Parathyroid adenoma (tissue), 2 donors: ENCODE data around the gene ISY1.

ENCODE experiments used
- H2AFZ ChIP-seq: fragments of 300-600 bp; sonication (generic); one replicate; pipeline ENCODE4 v1.7.0; 2017; ENCODE audit warnings: antibody characterized with exemption, mild to moderate bottlenecking
- H3K27ac ChIP-seq: fragments of 300-600 bp; sonication (generic); one replicate; pipeline ENCODE4 v1.7.0; 2017
- H3K27me3 ChIP-seq: fragments of 300-600 bp; sonication (generic); one replicate; pipeline ENCODE4 v1.7.0; 2017; ENCODE audit warnings: low read length; ENCODE audit not compliant: control insufficient read depth, insufficient read depth
- H3K36me3 ChIP-seq: fragments of 300-600 bp; sonication (generic); one replicate; pipeline ENCODE4 v1.7.0; 2017; ENCODE audit warnings: low read length; ENCODE audit not compliant: control insufficient read depth, insufficient read depth
- H3K4me1 ChIP-seq: fragments of 300-600 bp; sonication (generic); one replicate; pipeline ENCODE4 v1.7.0; 2017; ENCODE audit warnings: control low read depth
- H3K4me2 ChIP-seq: fragments of 300-600 bp; sonication (generic); one replicate; pipeline ENCODE4 v1.7.0; 2017; ENCODE audit warnings: low read length
- H3K4me3 ChIP-seq: fragments of 300-600 bp; sonication (generic); one replicate; pipeline ENCODE4 v1.7.0; 2017; ENCODE audit warnings: low read depth, low read length
- H3K79me2 ChIP-seq: fragments of 300-600 bp; sonication (generic); one replicate; pipeline ENCODE4 v1.7.0; 2017; ENCODE audit warnings: control low read depth
- H3K9ac ChIP-seq: fragments of 300-600 bp; sonication (generic); one replicate; pipeline ENCODE4 v1.7.0; 2017; ENCODE audit warnings: mild to moderate bottlenecking
- H3K9me3 ChIP-seq: fragments of 300-600 bp; sonication (generic); one replicate; pipeline ENCODE4 v1.7.0; 2017; ENCODE audit warnings: low read length; ENCODE audit not compliant: control insufficient read depth
- CTCF ChIP-seq: fragments of 300-600 bp; sonication (generic); IDR thresholded peaks from one replicate; pipeline ENCODE4 v1.7.0; 2017; ENCODE audit warnings: antibody characterized with exemption, mild to moderate bottlenecking
- donor health status: primary hyperparathyroidism.

Gene ISY1

DNA sequence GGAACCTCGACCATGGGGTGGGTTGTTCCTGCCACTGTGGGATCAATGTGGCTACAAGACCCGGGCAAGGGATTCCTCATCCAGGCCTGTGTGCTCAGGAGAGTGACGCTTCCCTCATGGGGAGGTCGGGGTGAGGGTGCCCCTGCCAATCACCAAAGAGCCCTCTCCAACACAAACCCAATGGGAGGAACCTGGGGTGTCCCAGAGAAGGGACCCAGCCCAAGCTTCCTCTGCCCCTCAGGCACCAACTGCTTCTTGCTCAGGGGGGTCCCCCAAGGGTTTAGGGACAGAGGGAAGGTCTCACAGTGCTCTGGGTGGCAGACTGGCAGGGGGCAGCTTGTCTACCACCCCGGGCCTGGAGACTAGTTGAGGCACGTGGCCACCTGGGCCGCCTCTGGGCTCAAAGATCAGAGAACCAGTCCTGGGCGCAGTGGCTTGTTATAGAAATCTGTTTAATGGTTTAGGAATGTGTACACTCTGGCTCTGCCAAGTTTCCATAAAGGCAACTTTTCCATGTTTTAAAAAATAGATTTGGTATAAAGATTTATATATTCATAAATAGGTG lies 73.6 kb downstream of the ISY1 start:
- no peak for TF ChIP-seq CTCF
- H3K9ac ChIP-seq = no peak overlapping the region
- H3K4me1 ChIP-seq = no peaks in the 10 kb centered on the region
- no peak overlapping the region for H2AFZ ChIP-seq
- no peak overlapping the region for H3K4me3 ChIP-seq
- H3K79me2 ChIP-seq = no peaks in the 10 kb centered on the region
- H3K9me3 ChIP-seq = no peaks in the 10 kb centered on the region
- no peaks in the 10 kb centered on the region for H3K27me3 ChIP-seq
- no peak overlapping the region for H3K4me2 ChIP-seq
- peak overlapping the region; percentile 54 for H3K27ac ChIP-seq
- no peaks in the 10 kb centered on the region for H3K36me3 ChIP-seq

DNA sequence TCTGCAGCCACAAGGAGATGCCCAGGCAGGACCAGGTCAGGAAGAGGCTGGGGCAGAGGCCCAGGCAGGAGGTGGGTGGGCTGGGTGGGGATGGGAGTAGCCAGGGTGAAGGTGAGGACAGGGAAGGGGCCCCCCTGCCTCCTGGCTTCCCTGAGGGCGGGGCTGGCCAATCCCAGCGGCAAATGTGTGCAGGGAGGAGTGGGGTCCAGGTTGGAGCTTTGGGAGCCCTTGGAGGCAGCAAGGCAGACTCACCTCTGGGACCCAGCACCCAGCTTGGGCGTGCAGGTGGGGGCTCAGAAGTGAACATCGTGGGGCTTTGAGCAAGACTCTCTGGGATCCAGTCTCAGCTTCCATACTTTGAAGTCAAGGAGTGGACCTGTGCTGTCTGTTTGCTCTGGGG lies 75.0 kb downstream of the ISY1 start:
- Histone ChIP-seq H3K9ac (no peak overlapping the region), H3K4me3 (no peak overlapping the region), H2AFZ (no peak overlapping the region), H3K27me3 (no peaks in the 10 kb centered on the region), H3K36me3 (no peaks in the 10 kb centered on the region), H3K27ac (no peak overlapping the region), H3K4me2 (no peak overlapping the region), H3K9me3 (no peaks in the 10 kb centered on the region), H3K4me1 (no peaks in the 10 kb centered on the region), H3K79me2 (no peaks in the 10 kb centered on the region)
- no peak for TF ChIP-seq CTCF

GRCh38 chr3:129085165-129085715 lies 75.6 kb downstream of the ISY1 start:
- Histone ChIP-seq H3K27me3 (no peaks in the 10 kb centered on the region), H3K4me2 (no peak overlapping the region), H3K27ac (no peak overlapping the region), H3K4me1 (no peaks in the 10 kb centered on the region), H2AFZ (no peak overlapping the region), H3K4me3 (no peak overlapping the region), H3K9me3 (no peaks in the 10 kb centered on the region), H3K79me2 (no peaks in the 10 kb centered on the region), H3K36me3 (no peaks in the 10 kb centered on the region), H3K9ac (no peak overlapping the region)
- TF ChIP-seq CTCF = no peak

DNA sequence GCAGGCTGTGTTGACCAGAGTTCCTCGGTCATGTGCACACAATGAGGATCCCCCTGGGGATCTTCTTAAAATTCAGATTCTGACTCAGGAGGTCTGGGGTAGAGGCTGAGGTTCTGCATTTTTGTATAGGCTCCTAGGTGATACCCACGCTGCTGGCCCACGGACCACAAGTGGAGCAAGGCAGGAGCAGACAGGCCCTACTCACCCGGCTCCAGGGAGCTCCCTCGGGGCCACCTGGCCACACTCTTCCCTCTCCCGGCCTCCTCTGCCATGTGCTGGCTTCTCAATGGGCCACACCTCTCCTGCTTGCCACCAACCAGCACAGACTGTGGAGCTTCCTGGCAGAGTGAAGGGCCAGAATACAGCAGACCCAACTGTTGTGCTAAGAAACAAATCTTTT lies 76.4 kb downstream of the ISY1 start:
- H3K9me3 ChIP-seq = no peaks in the 10 kb centered on the region
- H2AFZ ChIP-seq = no peak overlapping the region
- no peak overlapping the region for H3K9ac ChIP-seq
- H3K27ac ChIP-seq = no peak overlapping the region
- no peak for TF ChIP-seq CTCF
- no peak overlapping the region for H3K4me3 ChIP-seq
- H3K36me3 ChIP-seq = no peaks in the 10 kb centered on the region
- H3K27me3 ChIP-seq = no peaks in the 10 kb centered on the region
- no peaks in the 10 kb centered on the region for H3K4me1 ChIP-seq
- no peaks in the 10 kb centered on the region for H3K79me2 ChIP-seq
- no peak overlapping the region for H3K4me2 ChIP-seq

GRCh38 chr3:129082026-129082425 lies 78.8 kb downstream of the ISY1 start:
- no peak overlapping the region for H3K4me3 ChIP-seq
- no peak overlapping the region for H3K27ac ChIP-seq
- no peak overlapping the region for H2AFZ ChIP-seq
- H3K79me2 ChIP-seq = no peaks in the 10 kb centered on the region
- TF ChIP-seq CTCF = no peak
- no peaks in the 10 kb centered on the region for H3K4me1 ChIP-seq
- no peak overlapping the region for H3K4me2 ChIP-seq
- no peaks in the 10 kb centered on the region for H3K27me3 ChIP-seq
- no peaks in the 10 kb centered on the region for H3K36me3 ChIP-seq
- H3K9ac ChIP-seq = no peak overlapping the region
- H3K9me3 ChIP-seq = no peaks in the 10 kb centered on the region
